NCI-H2227 (cell line): ENCODE data around the gene ADAMTS7.
"Not testable (repeated sequence)": the region's sequence is repeated elsewhere in the genome, so short reads cannot be mapped to it uniquely, and the experiment has no call there.

Experiments
- DNase-seq: peaks from one replicate; lab custom pipeline; 2025; ENCODE audit not compliant: unreplicated experiment; lab: John Stamatoyannopoulos, UW

Gene ADAMTS7

GRCh38 chr15:78781381-78781780, 29.9 kb downstream of the ADAMTS7 start:
- DNase-seq = not testable (repeated sequence)

- DNase-seq = not testable (repeated sequence)
Measured at GRCh38 chr15:78779975-78780374, 31.3 kb downstream of the ADAMTS7 start.

GRCh38 chr15:78779176-78779785, 32.0 kb downstream of the ADAMTS7 start:
- DNase-seq = not testable (repeated sequence)

GRCh38 chr15:78778422-78778821, 32.8 kb downstream of the ADAMTS7 start:
- no peak for DNase-seq

- not testable (repeated sequence) for DNase-seq
Measured at GRCh38 chr15:78777953-78778345, 33.3 kb downstream of the ADAMTS7 start.

GRCh38 chr15:78777290-78777952, 33.8 kb downstream of the ADAMTS7 start:
- DNase-seq = not testable (repeated sequence)

- not testable (repeated sequence) for DNase-seq
Measured at GRCh38 chr15:78776046-78776925, 35.0 kb downstream of the ADAMTS7 start.

GRCh38 chr15:78775472-78775871, 35.8 kb downstream of the ADAMTS7 start:
- DNase-seq = no peak

- DNase-seq = not testable (repeated sequence)
Measured at GRCh38 chr15:78774451-78774990, 36.7 kb downstream of the ADAMTS7 start.

- not testable (repeated sequence) for DNase-seq
Measured at GRCh38 chr15:78773765-78774450, 37.4 kb downstream of the ADAMTS7 start.

- DNase-seq = no peak
Measured at GRCh38 chr15:78772738-78773137, 38.5 kb downstream of the ADAMTS7 start.

- not testable (repeated sequence) for DNase-seq
Measured at GRCh38 chr15:78771436-78772000, 39.7 kb downstream of the ADAMTS7 start.

- DNase-seq = not testable (repeated sequence)
Measured at GRCh38 chr15:78771020-78771419, 40.2 kb downstream of the ADAMTS7 start.

GRCh38 chr15:78769473-78770225, 41.6 kb downstream of the ADAMTS7 start:
- DNase-seq = not testable (repeated sequence)

- DNase-seq = no peak
Measured at GRCh38 chr15:78768531-78769408, 42.5 kb downstream of the ADAMTS7 start.

GRCh38 chr15:78768096-78768495, 43.2 kb downstream of the ADAMTS7 start:
- DNase-seq = no peak

- DNase-seq = no peak
Measured at GRCh38 chr15:78767331-78767951, 43.8 kb downstream of the ADAMTS7 start.

GRCh38 chr15:78766641-78767071, 44.6 kb downstream of the ADAMTS7 start:
- not testable (repeated sequence) for DNase-seq
